Left lung (tissue), 10 donors: ENCODE results near the gene CABLES1. TPM values are rescaled to one million over a fixed set of nuclear protein-coding genes. Genes with fewer than 3 reads are reported as not detected.

Experiments used
- ATAC-seq: fragments of 200-7000 bp; cut with Tn5 transposase; one replicate; pipeline ENCODE4 v1.9.1; 2020; ENCODE audit warnings: moderate library complexity
- DNase-seq, 4 donors: peaks; one replicate each; pipeline ENCODE4 v3.0.0-alpha.2; 2013 to 2020
- H3K27ac ChIP-seq, 2 donors: fragments of 200-600 bp; sonication (generic) in 1 of 2; one replicate each; pipeline versions ENCODE4 v1.5.0 to v1.8.0; 2020 to 2021
- H3K27me3 ChIP-seq, 2 donors: fragments of 200-600 bp; sonication (generic) in 1 of 2; one replicate each; pipeline versions ENCODE4 v1.5.0 to v1.8.0; 2020 to 2021
- H3K36me3 ChIP-seq, 2 donors: fragments of 200-600 bp; sonication (generic) in 1 of 2; one replicate each; pipeline versions ENCODE4 v1.5.0 to v1.8.0; 2020 to 2021
- H3K4me1 ChIP-seq, 2 donors: fragments of 200-600 bp; one replicate each; pipeline ENCODE4 v1.8.0; 2021
- H3K4me3 ChIP-seq, 2 donors: fragments of 200-600 bp; sonication (generic) in 1 of 2; one replicate each; pipeline versions ENCODE4 v1.5.0 to v1.8.0; 2020 to 2021; ENCODE audit warnings: mild to moderate bottlenecking in 1 of 2
- H3K9me3 ChIP-seq, 2 donors: fragments of 200-600 bp; sonication (generic) in 1 of 2; one replicate each; pipeline versions ENCODE4 v1.5.0 to v1.8.0; 2020 to 2021
- CTCF ChIP-seq, 2 donors: fragments of 200-600 bp; sonication (generic) in 1 of 2; IDR thresholded peaks; one replicate each; pipeline versions ENCODE4 v1.5.0 to v1.8.0; 2021; ENCODE audit warnings: antibody characterized with exemption in 2 of 2
- intact Hi-C, 2 donors: fragments of 100-400 bp; cut with DNase I; formaldehyde crosslinking; loops; one replicate each; pipeline versions ENCODE4 v1.11.2 to v1.14.2; 2022
- polyA plus RNA-seq, 6 donors: library from polyadenylated mRNA; unstranded; fragments of 120-200 nt; gene quantifications; one replicate each; pipeline ENCODE4 v1.2.1, GENCODE V29; 2013; ENCODE audit not compliant: insufficient read length in 6 of 6
- total RNA-seq, 2 donors: library from RNA; stranded (reverse); fragmentation: NEBNext Ultra II Directional; extraction: Animal tissue kit (Norgen Biotek cat#: 25700); gene quantifications; one replicate each; pipeline ENCODE4 v1.2.1, GENCODE V29; 2021
- donor health status: DM: no; HTN: yes; CAD: no.
- donor health status: DM: no; HTN: no; CAD: no.

The CABLES1 gene
- total and polyA plus RNA-seq, 8 donors = 21.9 to 84.5 (median 71.6) TPM

GRCh38 chr18:23210526-23210925 lies 75.2 kb downstream of the CABLES1 start:
- ATAC-seq = no peak
- intact Hi-C loops = no loop called here

GRCh38 chr18:23211146-23211545 lies 75.9 kb downstream of the CABLES1 start:
- Histone ChIP-seq H3K9me3 (no peaks in the 10 kb centered on the region), H3K36me3 (peaks cover 0 to 5% of the 10 kb centered on the region in 2 donors), H3K4me3 (no peak overlapping the region), H3K27ac (no peak overlapping the region), H3K4me1 (peaks cover 0 to 8% of the 10 kb centered on the region in 2 donors), H3K27me3 (no peaks in the 10 kb centered on the region)
- ATAC-seq (no peak), DNase-seq (no peak)
- intact Hi-C loops = no loop called here
- no peak for TF ChIP-seq CTCF (IDR thresholded peaks at IDR 0.05)

More at GRCh38 chr18:23210526-23210925, 75.2 kb downstream of the CABLES1 start:
- TF ChIP-seq CTCF (IDR thresholded peaks at IDR 0.05) = no peak
- peaks cover 0 to 5% of the 10 kb centered on the region in 2 donors for H3K36me3 ChIP-seq
- H3K27ac ChIP-seq = no peak overlapping the region
- no peaks in the 10 kb centered on the region for H3K27me3 ChIP-seq
- DNase-seq = peak in 1 of 4 donors; percentile 37
- no peak overlapping the region for H3K4me3 ChIP-seq
- peaks cover 0 to 8% of the 10 kb centered on the region in 2 donors for H3K4me1 ChIP-seq
- H3K9me3 ChIP-seq = no peaks in the 10 kb centered on the region

GRCh38 chr18:23212161-23212560 lies 76.9 kb downstream of the CABLES1 start:
- no peak for TF ChIP-seq CTCF (IDR thresholded peaks at IDR 0.05)
- intact Hi-C loops = no loop called here
- no peak overlapping the region for H3K27ac ChIP-seq

GRCh38 chr18:23213200-23213599 lies 77.9 kb downstream of the CABLES1 start:
- DNase-seq (peak in 1 of 4 donors; percentile 43), ATAC-seq (peak; percentile 11)
- intact Hi-C loops = no loop called here
- Histone ChIP-seq H3K27me3 (no peaks in the 10 kb centered on the region), H3K36me3 (peaks cover 0 to 5% of the 10 kb centered on the region in 2 donors), H3K9me3 (no peaks in the 10 kb centered on the region), H3K27ac (no peak overlapping the region), H3K4me3 (no peak overlapping the region), H3K4me1 (peaks cover 0 to 8% of the 10 kb centered on the region in 2 donors)
- TF ChIP-seq CTCF (IDR thresholded peaks at IDR 0.05) = no peak

More at GRCh38 chr18:23212161-23212560, 76.9 kb downstream of the CABLES1 start:
- H3K4me1 ChIP-seq = peaks cover 0 to 8% of the 10 kb centered on the region in 2 donors
- DNase-seq = no peak
- peaks cover 0 to 5% of the 10 kb centered on the region in 2 donors for H3K36me3 ChIP-seq
- no peak for ATAC-seq
- H3K9me3 ChIP-seq = no peaks in the 10 kb centered on the region
- H3K27me3 ChIP-seq = no peaks in the 10 kb centered on the region
- H3K4me3 ChIP-seq = no peak overlapping the region

GRCh38 chr18:23217781-23218180 lies 82.5 kb downstream of the CABLES1 start:
- DNase-seq (peak in 1 of 4 donors; percentile 5), ATAC-seq (no peak)
- no peak overlapping the region for H3K27ac ChIP-seq
- no peaks in the 10 kb centered on the region for H3K27me3 ChIP-seq
- peaks cover 0 to 5% of the 10 kb centered on the region in 2 donors for H3K36me3 ChIP-seq
- no peaks in the 10 kb centered on the region for H3K9me3 ChIP-seq
- no peak for TF ChIP-seq CTCF (IDR thresholded peaks at IDR 0.05)
- H3K4me3 ChIP-seq = no peak overlapping the region
- H3K4me1 ChIP-seq = peaks cover 0 to 11% of the 10 kb centered on the region in 2 donors
- intact Hi-C loops = no loop called here
